ENCODE results near the gene CCL22.
"Not testable (repeated sequence)": the region's sequence is repeated elsewhere in the genome, so short reads cannot be mapped to it uniquely, and the experiment has no call there.

The CCL22 gene

DNA sequence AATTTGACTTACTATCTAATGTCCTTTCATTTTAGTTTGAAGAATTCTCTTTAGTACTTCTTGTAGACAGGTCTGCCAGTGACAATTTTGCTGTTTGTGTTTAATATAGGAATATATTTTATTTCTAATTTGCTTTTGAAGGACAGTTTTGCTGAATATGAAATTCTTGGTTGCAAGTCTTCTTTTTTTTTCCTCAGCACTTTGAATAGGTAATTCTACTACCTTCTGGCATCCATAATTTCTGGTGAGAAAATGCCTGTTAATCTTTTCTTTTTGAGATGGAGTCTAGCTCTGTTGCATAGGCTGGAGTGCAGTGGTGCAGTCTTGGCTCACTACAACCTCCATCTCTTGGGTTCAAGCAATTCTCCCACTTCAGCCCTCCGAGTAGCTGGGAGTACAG lies 25.2 kb upstream of the CCL22 start:
- no peak for DNase-seq (ENCODE audit: low spot score)
- TF ChIP-seq, protein P1, sequence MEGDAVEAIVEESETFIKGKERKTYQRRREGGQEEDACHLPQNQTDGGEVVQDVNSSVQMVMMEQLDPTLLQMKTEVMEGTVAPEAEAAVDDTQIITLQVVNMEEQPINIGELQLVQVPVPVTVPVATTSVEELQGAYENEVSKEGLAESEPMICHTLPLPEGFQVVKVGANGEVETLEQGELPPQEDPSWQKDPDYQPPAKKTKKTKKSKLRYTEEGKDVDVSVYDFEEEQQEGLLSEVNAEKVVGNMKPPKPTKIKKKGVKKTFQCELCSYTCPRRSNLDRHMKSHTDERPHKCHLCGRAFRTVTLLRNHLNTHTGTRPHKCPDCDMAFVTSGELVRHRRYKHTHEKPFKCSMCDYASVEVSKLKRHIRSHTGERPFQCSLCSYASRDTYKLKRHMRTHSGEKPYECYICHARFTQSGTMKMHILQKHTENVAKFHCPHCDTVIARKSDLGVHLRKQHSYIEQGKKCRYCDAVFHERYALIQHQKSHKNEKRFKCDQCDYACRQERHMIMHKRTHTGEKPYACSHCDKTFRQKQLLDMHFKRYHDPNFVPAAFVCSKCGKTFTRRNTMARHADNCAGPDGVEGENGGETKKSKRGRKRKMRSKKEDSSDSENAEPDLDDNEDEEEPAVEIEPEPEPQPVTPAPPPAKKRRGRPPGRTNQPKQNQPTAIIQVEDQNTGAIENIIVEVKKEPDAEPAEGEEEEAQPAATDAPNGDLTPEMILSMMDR (IDR thresholded peaks at IDR 0.05; ENCODE audit: extremely low read depth, insufficient read depth, missing control alignments): no peak
- in situ Hi-C loops (cut with MboI; ENCODE audit: low pct_unique_long_range_greater_than_20kb, low sequenced_read_pairs, unreplicated experiment): no loop called here

DNA sequence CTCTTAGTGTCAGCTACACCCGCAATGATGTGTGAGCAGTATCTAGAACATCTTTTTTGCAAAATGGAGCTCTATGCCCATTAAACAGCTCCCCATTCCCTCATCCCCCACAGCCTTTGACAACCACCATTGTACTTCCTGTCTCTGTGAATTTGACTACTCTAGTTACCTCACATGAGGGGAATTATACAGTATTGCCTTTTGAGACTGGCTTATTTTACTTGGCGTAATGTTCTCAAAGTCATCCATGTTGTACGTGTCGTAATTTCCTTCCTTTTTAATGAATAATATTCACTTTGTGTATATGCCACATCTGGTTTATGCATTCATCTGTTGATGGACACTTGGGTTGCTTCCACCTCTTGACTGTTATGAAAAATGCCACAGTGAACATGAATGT lies 23.2 kb upstream of the CCL22 start:
- TF ChIP-seq, protein P1 (IDR thresholded peaks at IDR 0.05; ENCODE audit: extremely low read depth, insufficient read depth, missing control alignments): no peak
- in situ Hi-C loops (cut with MboI; ENCODE audit: low pct_unique_long_range_greater_than_20kb, low sequenced_read_pairs, unreplicated experiment): no loop called here
- DNase-seq (ENCODE audit: low spot score): no peak

DNA sequence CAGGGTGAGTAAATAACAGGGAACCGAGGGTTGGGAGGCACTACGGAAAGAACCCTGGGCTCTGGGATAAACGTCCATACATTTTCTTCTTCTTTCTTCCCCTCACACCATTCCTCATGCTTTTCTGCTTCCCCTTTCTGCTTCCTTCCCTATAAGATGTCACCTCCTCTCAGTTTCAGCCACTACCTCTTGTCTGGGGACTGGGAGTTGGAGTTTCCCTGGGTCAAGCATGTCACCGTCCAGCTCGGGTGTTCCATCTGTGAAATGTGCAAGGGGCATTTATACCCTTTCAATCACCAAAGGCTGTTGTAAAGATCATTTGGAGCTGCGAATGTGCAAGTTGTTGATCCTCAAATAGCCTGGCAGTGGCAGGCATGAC lies 17.5 kb upstream of the CCL22 start:
- TF ChIP-seq, protein P1 (IDR thresholded peaks at IDR 0.05; ENCODE audit: extremely low read depth, insufficient read depth, missing control alignments): no peak
- DNase-seq (ENCODE audit: low spot score): no peak
- in situ Hi-C loops (cut with MboI; ENCODE audit: low pct_unique_long_range_greater_than_20kb, low sequenced_read_pairs, unreplicated experiment): no loop called here

DNA sequence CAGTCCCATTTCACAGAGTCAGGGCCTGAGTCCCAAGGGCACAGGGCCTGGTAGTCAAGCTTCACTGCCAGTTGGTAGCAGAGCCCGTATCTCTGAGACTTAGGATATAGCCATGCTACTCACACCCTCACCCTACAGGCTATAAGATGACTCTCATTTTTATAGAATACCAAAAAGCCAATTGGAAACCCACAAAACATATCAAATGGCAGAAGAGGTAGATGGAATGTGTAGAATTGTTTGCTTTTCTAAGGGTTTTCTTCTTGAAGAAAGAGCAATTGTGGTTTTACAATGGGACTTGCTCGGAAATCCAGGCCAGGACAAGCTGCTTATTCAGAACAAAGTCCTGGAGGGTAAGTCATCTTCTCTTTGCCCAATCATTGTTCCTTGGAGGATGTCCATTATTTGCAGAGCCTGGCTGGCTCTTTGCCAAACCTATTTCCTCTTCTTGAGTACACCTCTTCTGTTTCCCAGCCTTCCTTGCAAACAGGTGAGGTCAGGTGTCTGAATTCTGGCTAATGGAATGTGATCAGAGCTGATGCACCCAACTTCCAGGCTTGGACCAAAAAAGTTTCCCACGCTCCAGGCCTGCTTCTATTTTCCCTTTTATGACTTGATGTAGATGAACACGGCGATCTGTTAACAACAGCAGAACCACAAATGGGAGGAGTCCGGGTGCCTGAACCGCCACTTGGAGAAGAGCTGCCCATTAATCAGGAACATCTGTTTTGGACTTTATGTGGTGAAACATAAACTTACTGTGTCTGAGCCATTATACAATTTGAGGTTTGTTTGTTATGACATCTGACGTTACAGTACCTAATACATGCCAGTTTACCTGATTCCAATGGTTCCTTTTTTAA lies 16.9 kb upstream of the CCL22 start:
- no peak for DNase-seq (ENCODE audit: low spot score)

DNA sequence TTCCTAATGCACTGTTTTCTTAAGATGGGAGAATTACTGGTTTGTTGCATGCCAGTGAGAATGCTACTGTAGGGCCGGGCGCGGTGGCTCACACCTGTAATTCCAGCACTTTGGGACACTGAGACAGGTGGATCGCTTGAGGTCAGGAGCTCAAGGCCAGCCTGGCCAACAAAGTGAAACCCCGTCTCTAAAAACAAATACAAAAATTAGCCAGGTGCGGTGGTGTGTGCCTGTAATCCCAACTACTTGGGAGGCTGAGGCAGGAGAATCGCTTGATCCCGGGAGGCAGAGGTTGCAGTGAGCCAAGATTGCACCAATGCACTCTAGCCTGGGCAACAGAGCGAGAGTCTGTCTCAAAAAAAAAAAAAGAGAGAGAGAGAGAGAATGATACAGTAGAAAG lies 16.0 kb upstream of the CCL22 start:
- DNase-seq (ENCODE audit: low spot score); in situ Hi-C loops (cut with MboI; ENCODE audit: low pct_unique_long_range_greater_than_20kb, low sequenced_read_pairs, unreplicated experiment): not testable (repeated sequence)

More for the DNA sequence above, 16.9 kb upstream of the CCL22 start:
- in situ Hi-C loops (cut with MboI; ENCODE audit: low pct_unique_long_range_greater_than_20kb, low sequenced_read_pairs, unreplicated experiment): no loop called here
- TF ChIP-seq, protein P1 (IDR thresholded peaks at IDR 0.05; ENCODE audit: extremely low read depth, insufficient read depth, missing control alignments): no peak

DNA sequence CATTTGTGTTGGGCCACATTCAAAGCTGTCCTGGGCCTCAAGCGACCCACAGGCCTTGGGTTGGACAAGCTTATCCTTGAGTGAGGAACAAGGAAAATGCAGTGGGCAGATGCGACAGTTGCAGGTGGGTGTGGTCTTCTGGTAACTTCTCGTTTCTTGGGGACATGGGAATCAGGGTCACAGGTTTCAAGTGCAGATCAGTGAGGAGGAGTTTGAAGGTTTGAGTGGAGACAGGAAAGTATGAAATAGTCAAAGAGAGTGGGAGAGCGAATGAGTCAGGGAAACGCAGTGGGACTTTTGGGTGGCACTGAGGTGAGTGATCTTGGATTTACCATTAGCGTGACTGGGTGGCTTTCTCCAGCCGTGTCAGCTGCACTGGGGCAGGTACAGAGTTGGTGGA lies 15.4 kb upstream of the CCL22 start:
- TF ChIP-seq, protein P1 (IDR thresholded peaks at IDR 0.05; ENCODE audit: extremely low read depth, insufficient read depth, missing control alignments): no peak
- in situ Hi-C loops (cut with MboI; ENCODE audit: low pct_unique_long_range_greater_than_20kb, low sequenced_read_pairs, unreplicated experiment): no loop called here
- DNase-seq (ENCODE audit: low spot score): no peak

DNA sequence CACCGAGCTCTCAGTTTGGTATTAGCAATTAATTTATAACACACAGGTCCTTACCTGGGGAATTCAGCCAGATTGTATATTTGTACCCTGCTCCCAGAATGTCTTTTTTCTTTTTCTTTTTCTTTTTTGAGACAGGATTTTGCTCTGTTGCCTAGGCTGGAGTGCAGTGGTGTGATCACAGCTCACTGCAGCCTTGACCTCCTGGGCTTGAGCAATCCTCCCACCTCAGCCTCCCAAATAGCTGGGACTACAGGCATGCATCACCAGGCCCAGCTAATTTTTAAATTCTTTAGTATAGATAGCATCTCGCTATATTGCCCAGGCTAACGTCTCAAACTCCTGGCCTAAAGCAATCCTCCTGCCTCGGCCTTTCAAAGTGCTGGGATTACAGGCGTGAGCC lies 14.5 kb upstream of the CCL22 start:
- in situ Hi-C loops (cut with MboI; ENCODE audit: low pct_unique_long_range_greater_than_20kb, low sequenced_read_pairs, unreplicated experiment); DNase-seq (ENCODE audit: low spot score): not testable (repeated sequence)
